ENCODE results near the gene NDUFAF8.

Gene NDUFAF8

GRCh38 chr17:81200695-81201580 is 38.2 kb upstream of the NDUFAF8 start:
- peak in 1 of 6 experiments; percentile 7 for DNase-seq

GRCh38 chr17:81202318-81202717 is 36.8 kb upstream of the NDUFAF8 start:
- no peak for DNase-seq

DNA sequence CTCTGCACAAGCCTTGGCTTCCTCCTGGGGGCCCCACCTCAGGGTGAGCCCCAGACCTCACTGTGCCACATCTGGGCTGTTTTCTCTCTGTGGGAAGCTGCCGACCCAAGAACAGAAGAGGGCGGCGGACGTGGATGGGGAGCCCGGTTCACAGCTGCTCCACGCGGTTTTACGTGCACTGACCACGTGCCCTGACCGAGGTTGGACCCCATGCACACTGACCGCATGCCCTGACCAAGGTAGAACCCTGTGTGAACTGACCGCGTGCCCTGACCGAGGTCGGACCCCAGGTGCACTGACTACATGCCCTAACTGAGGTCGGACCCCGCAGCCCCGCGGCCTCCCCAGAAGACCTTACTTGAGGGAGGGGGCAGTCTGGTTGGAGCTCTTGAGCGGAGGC is 36.0 kb upstream of the NDUFAF8 start:
- DNase-seq, result no peak

- DNase-seq, result no peak
These were observed 34.5 kb upstream of the NDUFAF8 start for GRCh38 chr17:81204578-81204977.

DNA sequence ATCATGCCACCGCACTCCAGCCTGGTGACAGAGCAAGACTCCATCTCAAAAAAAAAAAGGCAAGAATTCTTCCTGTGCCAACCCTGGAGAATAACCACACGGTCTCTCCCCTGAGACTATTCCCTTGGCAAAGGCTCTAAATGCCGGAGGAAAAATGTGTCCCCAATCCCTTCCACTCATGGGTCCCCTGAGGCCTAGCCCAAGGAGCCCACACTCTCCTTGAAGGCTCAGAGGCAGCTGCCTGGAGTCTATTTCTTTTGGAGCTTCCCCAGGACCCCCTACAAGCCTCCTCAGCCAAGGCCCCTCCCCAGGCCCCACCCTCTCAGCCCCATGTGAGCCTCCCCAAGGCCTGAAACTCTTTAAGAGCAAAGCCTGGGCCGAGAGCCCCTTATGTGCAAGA is 33.0 kb upstream of the NDUFAF8 start:
- no peak for DNase-seq

DNA sequence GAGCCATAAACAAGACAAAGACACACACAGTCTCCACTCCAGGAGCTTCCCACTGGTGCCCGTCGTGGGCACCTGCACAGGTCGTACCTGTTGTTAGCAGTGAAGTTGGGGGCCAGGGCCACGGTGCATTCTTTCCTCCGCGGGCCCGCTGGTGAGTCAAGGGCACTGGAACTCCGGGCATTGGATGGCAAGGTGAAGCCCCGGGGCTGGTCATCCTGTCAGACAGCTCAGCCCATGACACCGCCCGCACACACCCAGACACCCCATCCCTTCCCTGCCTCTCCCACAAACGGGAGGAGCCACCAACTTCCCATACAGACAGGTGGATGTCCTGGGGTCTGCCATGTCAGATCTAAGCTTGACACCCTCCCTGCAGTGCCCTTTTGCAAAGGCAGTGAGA is 32.5 kb upstream of the NDUFAF8 start:
- no peak for DNase-seq

DNA sequence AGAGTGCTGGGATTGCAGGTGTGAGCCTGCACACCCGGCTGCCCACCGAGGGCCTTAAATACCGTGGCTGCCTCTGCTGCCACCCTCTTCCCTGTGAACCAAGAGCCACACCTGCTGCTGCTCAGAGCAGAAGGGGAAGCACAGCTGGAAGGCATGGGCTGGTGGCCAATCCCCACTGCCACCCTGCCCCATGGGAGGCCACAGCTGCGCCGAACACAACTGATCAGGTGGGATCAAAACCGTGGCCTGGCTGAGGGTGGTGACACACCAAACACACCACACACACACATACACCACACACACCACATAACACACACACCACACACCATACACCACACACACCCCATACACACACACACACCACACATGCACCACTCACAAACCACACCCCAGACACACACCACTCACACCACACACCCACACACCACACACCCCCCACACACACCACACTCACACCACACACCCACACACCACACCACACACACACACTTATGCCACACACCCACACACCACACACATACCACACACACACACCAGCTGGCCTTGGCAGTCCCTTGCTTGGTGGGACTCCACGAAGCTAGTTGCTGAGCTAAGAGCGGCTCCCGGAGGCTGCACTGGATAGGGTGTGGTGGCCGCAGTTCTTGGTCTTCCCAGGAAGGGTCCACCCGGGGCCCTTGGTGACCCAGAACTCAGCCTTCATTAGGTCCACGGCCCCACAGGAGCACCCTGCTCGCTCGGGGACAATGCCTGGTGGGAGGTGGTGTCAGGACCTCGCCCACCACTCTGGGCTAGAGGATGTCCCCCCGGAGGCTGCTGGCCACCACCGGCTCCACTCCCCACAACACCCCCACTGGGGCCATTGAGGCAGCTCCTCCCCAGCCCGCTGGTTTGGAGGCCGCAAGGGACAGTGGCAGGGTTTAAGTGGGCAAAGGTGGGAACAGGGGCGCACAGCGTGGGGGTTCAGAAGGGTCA is 31.2 kb upstream of the NDUFAF8 start:
- no peak for DNase-seq

GRCh38 chr17:81208651-81209050 is 30.5 kb upstream of the NDUFAF8 start:
- DNase-seq, result no peak

DNA sequence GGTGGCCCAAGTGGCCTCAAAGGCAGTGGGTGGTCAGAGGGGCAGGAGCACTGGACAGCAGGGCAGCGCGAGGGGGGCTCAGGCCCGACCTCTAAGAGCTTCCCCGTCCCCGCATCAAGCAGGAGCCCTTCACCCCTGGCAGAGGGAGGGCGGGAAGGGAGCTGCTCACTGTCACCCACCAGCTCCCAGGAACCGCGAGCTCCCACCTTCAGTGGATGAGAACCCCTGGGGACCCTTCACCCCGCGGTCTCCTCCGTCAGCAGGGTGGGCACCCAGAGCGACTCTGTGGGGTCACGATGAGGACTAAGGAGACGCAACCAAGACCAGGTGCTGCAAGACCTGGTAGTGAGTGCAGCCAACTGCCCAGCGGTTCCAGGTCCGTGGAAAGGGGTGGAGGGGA is 30.0 kb upstream of the NDUFAF8 start:
- DNase-seq, result no peak

DNA sequence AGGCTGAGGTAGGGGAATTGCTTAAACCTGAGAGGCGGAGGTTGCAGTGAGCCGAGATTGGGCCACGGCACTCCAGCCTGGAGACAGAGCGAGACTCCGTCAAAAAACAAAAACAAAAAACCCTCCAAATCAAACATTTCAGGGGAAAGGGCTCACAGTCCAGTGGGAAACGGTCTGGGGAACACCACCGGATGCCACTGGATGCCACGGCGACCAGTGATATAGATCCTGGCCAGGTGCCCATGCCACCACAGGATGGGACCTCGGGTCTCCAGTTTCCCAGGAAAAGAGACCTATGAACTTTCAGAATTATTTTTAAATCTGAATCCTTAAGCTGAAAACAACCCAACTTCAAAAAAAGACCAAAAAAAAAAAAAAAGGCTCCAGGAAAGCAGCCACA is 28.7 kb upstream of the NDUFAF8 start:
- DNase-seq, result no peak

DNA sequence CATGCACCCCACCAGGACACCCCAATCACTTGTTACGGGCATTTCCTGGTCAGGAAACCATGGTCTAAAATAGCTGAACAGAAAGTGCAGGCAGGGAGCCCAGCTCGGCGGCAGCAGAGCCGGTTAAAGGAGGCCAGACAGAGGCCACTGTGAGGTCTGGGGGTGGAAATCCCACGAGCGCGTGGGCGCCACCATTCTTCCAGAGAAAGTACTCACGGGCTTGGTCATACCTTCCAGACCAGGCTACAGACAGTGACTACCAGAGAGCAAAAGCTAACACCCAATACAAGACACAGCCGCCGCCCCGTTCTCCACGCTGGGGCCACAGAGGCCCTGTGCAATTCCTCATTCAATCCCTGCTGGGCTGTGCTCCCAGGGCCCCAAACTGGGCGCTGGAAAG is 28.2 kb upstream of the NDUFAF8 start:
- no peak for DNase-seq

DNA sequence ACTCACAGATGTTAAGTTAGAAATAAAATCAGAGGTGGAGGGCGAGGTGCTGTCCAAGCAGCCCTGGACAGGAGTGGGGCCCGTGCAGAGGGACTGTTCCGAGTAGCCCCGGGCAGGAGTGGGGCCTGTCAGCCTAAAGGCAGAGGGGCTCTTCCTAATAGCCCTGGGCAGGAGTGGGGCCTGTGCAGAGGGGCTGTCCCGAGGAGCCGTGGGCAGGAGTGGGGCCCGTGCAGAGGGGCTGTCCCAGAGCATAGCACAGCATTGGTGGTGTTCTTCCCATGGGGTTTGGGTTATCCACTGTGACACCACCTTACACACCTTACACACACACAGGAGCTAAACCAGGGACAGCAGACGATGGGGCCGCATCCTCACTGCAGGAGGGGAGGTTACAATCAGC is 26.8 kb upstream of the NDUFAF8 start:
- no peak for DNase-seq

DNA sequence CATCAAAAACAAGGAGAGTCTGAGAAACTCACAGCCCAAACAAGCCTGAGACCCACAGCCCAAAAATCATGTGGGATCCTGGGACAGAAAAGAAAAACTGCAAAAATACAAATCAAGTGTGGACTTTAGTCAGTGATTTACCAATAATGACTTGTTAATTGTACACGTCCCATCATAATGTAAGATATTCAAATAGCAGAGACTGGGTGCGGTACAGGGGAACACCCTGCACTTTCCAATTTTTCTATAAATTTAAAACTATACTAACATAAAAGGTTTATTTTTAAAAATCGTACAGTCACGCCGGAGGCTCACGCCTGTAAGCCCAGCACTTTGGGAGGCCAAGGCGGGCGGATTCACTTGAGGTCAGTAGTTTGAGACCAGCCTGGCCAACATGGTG is 25.1 kb upstream of the NDUFAF8 start:
- no peak for DNase-seq

GRCh38 chr17:81217491-81217890 is 21.6 kb upstream of the NDUFAF8 start:
- DNase-seq, result no peak

- DNase-seq, result no peak
These were observed 20.7 kb upstream of the NDUFAF8 start for GRCh38 chr17:81218459-81218858.

DNA sequence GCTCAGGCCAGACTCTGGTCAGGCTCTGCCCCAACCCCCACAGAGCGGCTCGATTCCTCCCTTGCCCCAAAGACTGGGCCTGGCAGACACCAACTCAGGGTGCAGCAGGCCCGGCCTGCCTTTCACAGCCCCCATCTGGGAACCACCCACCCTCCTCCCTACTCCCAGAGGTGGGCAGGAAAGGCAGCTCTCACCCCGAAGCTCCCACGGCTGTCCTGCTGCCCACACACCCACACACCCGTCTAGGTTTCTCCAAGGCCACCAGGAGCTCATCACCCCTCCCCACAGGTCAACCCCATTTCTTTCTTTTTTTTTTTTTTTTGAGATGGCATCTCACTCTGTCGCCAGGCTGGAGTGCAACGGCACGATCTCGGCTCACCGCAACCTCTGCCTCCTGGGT is 20.1 kb upstream of the NDUFAF8 start:
- DNase-seq, result no peak

DNA sequence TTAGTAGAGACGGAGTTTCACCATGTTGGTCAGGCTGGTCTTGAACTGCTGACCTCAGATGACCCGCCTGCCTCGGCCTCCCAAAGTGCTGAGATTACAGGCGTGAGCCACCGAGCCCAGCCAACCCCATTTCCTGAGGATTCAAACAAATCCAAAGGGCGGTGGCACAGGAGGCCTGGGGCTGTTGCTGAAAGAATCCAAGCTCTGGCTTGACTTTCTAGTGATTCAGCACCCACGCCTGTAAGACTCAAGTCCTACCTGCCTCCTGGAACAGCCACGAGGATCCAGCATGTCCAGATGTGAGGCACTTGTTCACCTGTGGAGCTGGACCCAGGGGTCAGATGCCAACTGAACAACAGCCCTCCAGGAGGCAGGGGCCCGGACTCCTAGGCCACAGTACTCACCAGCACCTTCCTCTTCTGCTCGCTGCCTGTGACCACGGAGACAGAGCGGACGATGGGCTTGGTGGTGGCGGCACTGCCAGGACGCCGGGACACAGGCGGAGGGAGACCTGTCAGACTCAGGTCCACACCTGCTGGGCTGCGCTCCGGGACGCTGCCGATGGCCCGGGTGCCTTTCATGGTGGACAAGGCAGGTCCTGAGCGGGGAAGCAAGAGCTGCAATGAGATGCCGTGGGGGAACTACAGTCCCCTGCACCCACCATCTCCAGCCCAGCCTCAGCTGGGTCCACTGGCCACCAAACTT is 19.5 kb upstream of the NDUFAF8 start:
- no peak for DNase-seq

DNA sequence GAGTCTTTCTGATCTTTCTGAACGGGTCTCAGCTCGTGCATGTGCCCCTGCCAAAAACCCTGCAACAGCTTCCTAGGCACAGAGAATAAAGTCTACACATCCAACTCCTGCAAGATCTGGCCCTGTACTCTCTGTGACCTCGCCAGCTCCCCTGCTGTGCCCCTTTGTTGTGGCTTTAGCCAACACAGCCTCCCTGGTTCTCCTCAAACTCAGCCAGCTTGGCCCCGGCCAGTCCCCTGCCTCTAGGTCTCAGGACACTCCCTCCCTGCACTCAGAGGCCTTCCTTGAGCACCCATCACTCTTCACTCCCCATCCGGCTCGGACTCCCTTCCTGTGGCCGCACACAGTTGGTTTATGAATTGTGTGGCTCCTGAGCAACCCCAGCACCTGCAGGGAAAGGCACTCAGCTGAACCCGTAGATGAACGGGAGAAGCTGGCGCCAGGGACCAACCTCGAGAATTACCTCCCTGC is 17.7 kb upstream of the NDUFAF8 start:
- DNase-seq, result no peak

- no peak for DNase-seq
These were observed 17.1 kb upstream of the NDUFAF8 start for GRCh38 chr17:81221842-81222619.

GRCh38 chr17:81222620-81222905 is 16.6 kb upstream of the NDUFAF8 start:
- DNase-seq, result no peak

DNA sequence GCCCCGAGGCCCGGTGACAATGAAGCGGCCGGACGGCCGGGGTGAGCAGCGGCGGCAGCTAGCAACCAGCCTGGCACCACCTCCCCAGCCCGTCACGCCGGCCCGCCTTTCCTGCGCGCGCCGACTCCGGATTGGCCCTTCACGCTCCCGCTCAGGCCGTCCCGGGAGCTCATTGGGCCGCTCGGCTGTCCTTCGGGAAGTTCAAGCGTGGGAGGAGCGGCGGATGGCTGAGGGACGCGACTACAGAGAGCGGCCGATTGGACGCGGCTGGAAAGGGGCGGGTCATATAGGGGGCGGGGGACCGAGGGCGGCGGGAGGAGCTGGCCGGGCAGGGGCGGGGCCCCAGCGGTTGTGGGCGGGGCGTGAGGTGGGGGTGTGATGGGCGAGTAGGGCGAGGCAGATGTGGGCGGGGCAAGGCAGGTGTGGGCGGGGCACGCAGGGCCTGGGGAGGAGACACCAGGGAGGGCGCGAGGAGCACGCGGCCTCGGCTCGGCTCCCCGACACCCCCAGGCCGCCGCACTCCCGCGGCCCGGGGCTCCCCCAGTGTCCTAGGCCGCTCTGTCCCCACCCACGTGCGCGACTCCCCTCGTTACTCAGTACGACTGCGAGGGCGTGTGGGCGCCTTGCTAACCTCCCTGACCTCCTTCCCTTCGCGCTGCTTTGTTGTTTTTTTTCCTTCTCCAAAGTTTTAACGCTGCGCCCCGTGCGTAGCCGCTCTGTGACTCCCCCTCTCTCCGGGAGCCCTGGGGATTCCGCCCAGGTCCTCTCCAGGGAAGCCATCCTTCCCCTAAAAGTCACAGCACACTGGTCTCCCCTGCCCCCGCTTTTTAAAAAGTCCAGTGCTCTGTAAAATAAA is 16.0 kb upstream of the NDUFAF8 start, which contains the start of gene CEP131:
CEP131 (minus strand) TSS at position 60 of the 856 bp plus-strand sequence. CDS start 2,909 bp downstream, outside the sequence.
- DNase-seq, result peak; percentile 97 to 100 (median 99)
